ENCODE results near the gene NOM1. TPM values are rescaled to one million over a fixed set of nuclear protein-coding genes. Genes with fewer than 3 reads are reported as not detected.

Gene NOM1
- total and polyA plus RNA-seq, 2 donors (not counting 1 experiment from before 2014, with no cell fraction given), result 14.2 to 38.3 TPM

DNA sequence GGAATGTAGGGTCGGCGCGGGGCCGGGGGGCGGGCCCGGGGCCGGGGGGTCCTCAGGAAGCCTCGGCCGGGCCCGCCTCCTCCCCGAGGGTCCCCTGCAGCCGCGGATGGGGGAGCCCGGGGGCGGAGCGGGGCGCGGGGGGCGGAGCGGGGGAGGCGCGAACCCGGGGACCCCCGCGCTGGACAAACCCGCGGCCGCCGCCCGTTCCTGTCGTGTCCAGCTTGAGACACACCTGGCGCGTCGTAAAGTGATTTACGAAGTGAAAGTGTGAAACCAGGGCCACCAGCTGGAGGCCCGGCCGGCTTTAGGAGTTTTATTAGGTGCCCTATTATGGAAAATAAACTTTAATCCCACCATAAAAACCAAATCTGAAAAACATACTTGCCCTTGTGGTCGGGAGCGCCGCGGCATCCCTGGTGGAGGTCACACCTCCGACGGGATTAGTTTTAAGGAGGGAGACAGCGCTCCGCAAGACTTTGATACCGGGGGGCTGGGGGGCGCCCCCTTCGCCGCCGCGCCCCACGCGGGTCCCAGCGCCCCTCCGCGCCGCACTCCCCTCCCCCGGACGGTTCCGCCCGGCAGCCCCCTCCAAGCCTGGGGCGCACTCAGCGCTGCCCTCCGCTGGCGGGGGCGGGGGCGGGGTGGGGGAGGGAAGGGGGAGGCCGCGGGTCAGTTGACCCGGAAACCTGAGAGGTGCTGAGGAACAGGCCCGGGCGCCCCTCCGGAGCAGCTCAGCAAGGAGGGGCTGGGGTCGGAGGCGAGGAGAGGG, 50.6 kb downstream of the NOM1 start:
- H3K36me3 ChIP-seq (replicated peaks in 1 of 2; ENCODE audit: control extremely low read depth in 1 of 2, control insufficient read depth in 1 of 2, extremely low read depth in 1 of 2, insufficient read depth in 2 of 2, low read length in 1 of 2), result no peaks in the 10 kb centered on the region
- no peaks in the 10 kb centered on the region for H3K9me3 Mint-ChIP-seq (ENCODE audit: insufficient read depth)
- peaks cover 0 to 74% (median 64%) of the 10 kb centered on the region in 4 experiments for H3K27me3 ChIP-seq (replicated peaks in 1 of 4; ENCODE audit: control extremely low read depth in 1 of 4, control insufficient read depth in 3 of 4, insufficient read depth in 4 of 4, low read length in 3 of 4)
- H2AFZ ChIP-seq (ENCODE audit: insufficient read depth, low read depth, low read length, poor library complexity, severe bottlenecking), result peak overlapping the region; percentile 42
- no peaks in the 10 kb centered on the region for H4K20me1 ChIP-seq (ENCODE audit: control insufficient read depth, insufficient read depth, low read length, poor library complexity, severe bottlenecking)
- POLR2A ChIA-PET, result no interaction called here
- ATAC-seq (ENCODE audit: low read depth), result no peak
- DNase-seq, result peak; percentile 35
- H3K9me3 ChIP-seq (ENCODE audit: control extremely low read depth in 1 of 3, control insufficient read depth in 2 of 3, insufficient read depth in 1 of 3, low read length in 2 of 3), result peaks cover 0 to 31% (median 2%) of the 10 kb centered on the region in 3 donors
- CTCF ChIA-PET, result no interaction called here
- peak overlapping the region; percentile 32 to 55 (median 51) for H3K4me3 ChIP-seq (ENCODE audit: control extremely low read depth in 1 of 5, extremely low read depth in 1 of 5, insufficient read depth in 1 of 5, low read depth in 2 of 5, low read length in 4 of 5)
- WGBS (ENCODE audit: insufficient coverage), result under 1% methylated on average over 35 of the region's 75 CpGs
- TF ChIP-seq, protein P1, sequence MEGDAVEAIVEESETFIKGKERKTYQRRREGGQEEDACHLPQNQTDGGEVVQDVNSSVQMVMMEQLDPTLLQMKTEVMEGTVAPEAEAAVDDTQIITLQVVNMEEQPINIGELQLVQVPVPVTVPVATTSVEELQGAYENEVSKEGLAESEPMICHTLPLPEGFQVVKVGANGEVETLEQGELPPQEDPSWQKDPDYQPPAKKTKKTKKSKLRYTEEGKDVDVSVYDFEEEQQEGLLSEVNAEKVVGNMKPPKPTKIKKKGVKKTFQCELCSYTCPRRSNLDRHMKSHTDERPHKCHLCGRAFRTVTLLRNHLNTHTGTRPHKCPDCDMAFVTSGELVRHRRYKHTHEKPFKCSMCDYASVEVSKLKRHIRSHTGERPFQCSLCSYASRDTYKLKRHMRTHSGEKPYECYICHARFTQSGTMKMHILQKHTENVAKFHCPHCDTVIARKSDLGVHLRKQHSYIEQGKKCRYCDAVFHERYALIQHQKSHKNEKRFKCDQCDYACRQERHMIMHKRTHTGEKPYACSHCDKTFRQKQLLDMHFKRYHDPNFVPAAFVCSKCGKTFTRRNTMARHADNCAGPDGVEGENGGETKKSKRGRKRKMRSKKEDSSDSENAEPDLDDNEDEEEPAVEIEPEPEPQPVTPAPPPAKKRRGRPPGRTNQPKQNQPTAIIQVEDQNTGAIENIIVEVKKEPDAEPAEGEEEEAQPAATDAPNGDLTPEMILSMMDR (IDR thresholded peaks at IDR 0.05), result no peak
- TF ChIP-seq EZH2 (IDR thresholded peaks at IDR 0.05; ENCODE audit: borderline replicate concordance, insufficient read depth, low read depth, low read length, poor library complexity, severe bottlenecking), result no peak
- no peak overlapping the region for H3K27ac Mint-ChIP-seq
- peaks cover 29 to 41% of the 10 kb centered on the region in 2 donors for H3K4me1 ChIP-seq (ENCODE audit: control insufficient read depth in 2 of 2, insufficient read depth in 2 of 2, low read length in 2 of 2)
- H3K9ac ChIP-seq (ENCODE audit: low read length), result peak overlapping the region; percentile 64
- intact Hi-C loops (cut with micrococcal nuclease), result no loop called here
- peak overlapping the region; percentile 86 for H3K4me3 Mint-ChIP-seq
- H3K4me1 Mint-ChIP-seq, result peaks cover 27% of the 10 kb centered on the region
- H3K27ac ChIP-seq (ENCODE audit: low read length in 2 of 2), result no peak overlapping the region
- H3K4me2 ChIP-seq (replicated peaks; ENCODE audit: low read depth, low read length, poor library complexity, severe bottlenecking), result peak overlapping the region; percentile 94
- H3K79me2 ChIP-seq (ENCODE audit: control insufficient read depth, insufficient read depth, low read length), result no peaks in the 10 kb centered on the region
- H3K27me3 Mint-ChIP-seq, result peaks cover 63% of the 10 kb centered on the region

Data from B cell (primary cell).